HL-60/S4 (cell line): ENCODE results near the gene MLPH.

Experiments used
- in situ Hi-C: fragments of 300-500 bp; cut with MboI; formaldehyde crosslinking; loops from 2 replicates; pipeline ENCODE4 v1.14.3; 2022; ENCODE audit warnings: low sequenced_read_pairs

The MLPH gene

GRCh38 chr2:237538901-237539300, 51.9 kb downstream of the MLPH start:
- in situ Hi-C loops: no loop called here

- in situ Hi-C loops: no loop called here
Observed at GRCh38 chr2:237539681-237540080, 52.6 kb downstream of the MLPH start.

GRCh38 chr2:237540223-237540775, 53.2 kb downstream of the MLPH start:
- in situ Hi-C loops: no loop called here

GRCh38 chr2:237540823-237541222, 53.8 kb downstream of the MLPH start:
- in situ Hi-C loops: no loop called here

- in situ Hi-C loops: no loop called here
Observed at GRCh38 chr2:237541243-237541642, 54.2 kb downstream of the MLPH start.

GRCh38 chr2:237542001-237542704, 55.1 kb downstream of the MLPH start:
- in situ Hi-C loops: no loop called here

GRCh38 chr2:237546040-237546875, 59.2 kb downstream of the MLPH start:
- in situ Hi-C loops: no loop called here

GRCh38 chr2:237546876-237547395, 59.9 kb downstream of the MLPH start:
- in situ Hi-C loops: no loop called here

GRCh38 chr2:237547841-237548416, 60.9 kb downstream of the MLPH start:
- in situ Hi-C loops: no loop called here

- in situ Hi-C loops: no loop called here
Observed at GRCh38 chr2:237549216-237549615, 62.2 kb downstream of the MLPH start.

GRCh38 chr2:237549643-237550415, 62.8 kb downstream of the MLPH start:
- in situ Hi-C loops: no loop called here

GRCh38 chr2:237551071-237551574, 64.1 kb downstream of the MLPH start:
- in situ Hi-C loops: no loop called here

- in situ Hi-C loops: no loop called here
Observed at GRCh38 chr2:237552908-237553307, 65.9 kb downstream of the MLPH start.

- in situ Hi-C loops: no loop called here
Observed at GRCh38 chr2:237553948-237554347, 66.9 kb downstream of the MLPH start.

GRCh38 chr2:237555560-237555959, 68.5 kb downstream of the MLPH start:
- in situ Hi-C loops: no loop called here

- in situ Hi-C loops: no loop called here
Observed at GRCh38 chr2:237556773-237557632, 70.0 kb downstream of the MLPH start.

GRCh38 chr2:237557633-237558015, 70.6 kb downstream of the MLPH start:
- in situ Hi-C loops: no loop called here

GRCh38 chr2:237558961-237559641, 72.0 kb downstream of the MLPH start:
- in situ Hi-C loops: no loop called here

- in situ Hi-C loops: no loop called here
Observed at GRCh38 chr2:237561221-237561620, 74.2 kb downstream of the MLPH start.
